Measurements from ENCODE around the gene OR51B2.

OR51B2 gene

DNA sequence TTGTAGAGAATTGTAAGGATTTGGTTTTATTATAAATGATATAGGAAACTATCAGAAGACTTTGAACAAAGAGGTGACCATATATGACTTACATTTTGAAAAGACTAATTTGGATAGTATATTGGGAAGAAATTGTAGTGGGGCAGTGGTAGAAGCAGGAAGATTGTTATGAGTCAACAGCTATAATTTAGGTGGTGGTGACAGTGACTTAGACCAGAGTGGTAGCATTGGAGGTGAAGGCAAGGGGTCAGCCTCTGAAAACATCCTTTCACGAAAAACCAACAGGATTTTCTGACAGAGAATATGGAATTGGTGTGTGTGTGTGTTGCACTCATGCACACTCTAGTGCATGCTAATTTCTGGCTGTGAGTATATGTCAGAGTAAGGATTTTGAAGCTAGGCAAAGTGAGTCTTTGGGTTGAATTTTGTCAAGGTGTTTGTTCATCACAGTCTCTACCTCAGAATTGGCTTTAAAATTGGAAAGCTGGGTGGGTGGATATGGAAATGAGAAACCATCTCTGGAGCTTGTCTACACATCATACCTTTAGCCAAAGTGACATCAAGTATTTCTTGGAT lies 46.2 kb downstream of the OR51B2 start:
- Histone ChIP-seq H3K4me3 (ENCODE audit: low read length) (no peak overlapping the region), H3K36me3 (ENCODE audit: control insufficient read depth, low read length) (no peaks in the 10 kb centered on the region), H3K27ac (ENCODE audit: low read depth, low read length) (no peak overlapping the region), H3K4me1 (ENCODE audit: control insufficient read depth, low read length) (no peaks in the 10 kb centered on the region), H3K4me2 (ENCODE audit: low read length) (no peak overlapping the region), H3K27me3 (ENCODE audit: control insufficient read depth, low read length) (no peaks in the 10 kb centered on the region), H3K9me2 (replicated peaks; ENCODE audit: control insufficient read depth, low read length) (no peaks in the 10 kb centered on the region), H3K79me2 (ENCODE audit: control insufficient read depth, low read length) (no peaks in the 10 kb centered on the region), H3K9me3 (ENCODE audit: control insufficient read depth, insufficient read depth, low read length) (no peaks in the 10 kb centered on the region), H4K20me1 (ENCODE audit: control insufficient read depth, insufficient read depth, low read depth, low read length) (no peaks in the 10 kb centered on the region), H3F3A (ENCODE audit: control insufficient read depth, insufficient read depth) (no peaks in the 10 kb centered on the region)
- no peak for TF ChIP-seq EZH2phosphoT487 (IDR thresholded peaks at IDR 0.05; ENCODE audit: borderline replicate concordance, low read length)
- TF ChIP-seq, protein P1, sequence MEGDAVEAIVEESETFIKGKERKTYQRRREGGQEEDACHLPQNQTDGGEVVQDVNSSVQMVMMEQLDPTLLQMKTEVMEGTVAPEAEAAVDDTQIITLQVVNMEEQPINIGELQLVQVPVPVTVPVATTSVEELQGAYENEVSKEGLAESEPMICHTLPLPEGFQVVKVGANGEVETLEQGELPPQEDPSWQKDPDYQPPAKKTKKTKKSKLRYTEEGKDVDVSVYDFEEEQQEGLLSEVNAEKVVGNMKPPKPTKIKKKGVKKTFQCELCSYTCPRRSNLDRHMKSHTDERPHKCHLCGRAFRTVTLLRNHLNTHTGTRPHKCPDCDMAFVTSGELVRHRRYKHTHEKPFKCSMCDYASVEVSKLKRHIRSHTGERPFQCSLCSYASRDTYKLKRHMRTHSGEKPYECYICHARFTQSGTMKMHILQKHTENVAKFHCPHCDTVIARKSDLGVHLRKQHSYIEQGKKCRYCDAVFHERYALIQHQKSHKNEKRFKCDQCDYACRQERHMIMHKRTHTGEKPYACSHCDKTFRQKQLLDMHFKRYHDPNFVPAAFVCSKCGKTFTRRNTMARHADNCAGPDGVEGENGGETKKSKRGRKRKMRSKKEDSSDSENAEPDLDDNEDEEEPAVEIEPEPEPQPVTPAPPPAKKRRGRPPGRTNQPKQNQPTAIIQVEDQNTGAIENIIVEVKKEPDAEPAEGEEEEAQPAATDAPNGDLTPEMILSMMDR (IDR thresholded peaks at IDR 0.05; ENCODE audit: low read depth, low read length, poor library complexity, severe bottlenecking), result no peak

DNA sequence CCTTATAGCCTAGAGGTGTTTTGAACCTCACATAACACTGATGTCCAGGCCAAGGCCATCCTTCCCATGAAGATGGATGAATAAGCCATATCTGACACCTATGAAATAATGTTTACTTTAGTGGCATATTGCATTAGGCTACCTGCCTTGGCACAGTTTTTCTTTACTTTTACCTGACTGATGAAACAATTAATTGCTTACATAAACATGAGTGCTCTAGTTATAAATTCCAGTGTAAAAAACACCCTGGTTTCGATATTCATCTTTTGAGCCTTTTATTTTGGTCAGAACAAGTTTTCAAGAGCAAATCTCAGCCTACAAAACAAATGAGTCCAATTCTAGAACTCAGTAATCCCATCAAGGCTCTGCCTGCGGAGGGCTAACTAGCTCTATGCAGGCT lies 47.4 kb downstream of the OR51B2 start:
- Histone ChIP-seq H4K20me1 (ENCODE audit: control insufficient read depth, insufficient read depth, low read depth, low read length) (no peaks in the 10 kb centered on the region), H3K79me2 (ENCODE audit: control insufficient read depth, low read length) (no peaks in the 10 kb centered on the region), H3K27me3 (ENCODE audit: control insufficient read depth, low read length) (no peaks in the 10 kb centered on the region), H3K36me3 (ENCODE audit: control insufficient read depth, low read length) (no peaks in the 10 kb centered on the region), H3K9me2 (replicated peaks; ENCODE audit: control insufficient read depth, low read length) (no peaks in the 10 kb centered on the region), H3K9me3 (ENCODE audit: control insufficient read depth, insufficient read depth, low read length) (no peaks in the 10 kb centered on the region), H3K27ac (ENCODE audit: low read depth, low read length) (no peak overlapping the region), H3K4me2 (ENCODE audit: low read length) (no peak overlapping the region), H3F3A (ENCODE audit: control insufficient read depth, insufficient read depth) (no peaks in the 10 kb centered on the region), H3K4me1 (ENCODE audit: control insufficient read depth, low read length) (no peaks in the 10 kb centered on the region), H3K4me3 (ENCODE audit: low read length) (no peak overlapping the region)
- TF ChIP-seq, protein P1 (IDR thresholded peaks at IDR 0.05; ENCODE audit: low read depth, low read length, poor library complexity, severe bottlenecking), result no peak
- TF ChIP-seq EZH2phosphoT487 (IDR thresholded peaks at IDR 0.05; ENCODE audit: borderline replicate concordance, low read length), result no peak

DNA sequence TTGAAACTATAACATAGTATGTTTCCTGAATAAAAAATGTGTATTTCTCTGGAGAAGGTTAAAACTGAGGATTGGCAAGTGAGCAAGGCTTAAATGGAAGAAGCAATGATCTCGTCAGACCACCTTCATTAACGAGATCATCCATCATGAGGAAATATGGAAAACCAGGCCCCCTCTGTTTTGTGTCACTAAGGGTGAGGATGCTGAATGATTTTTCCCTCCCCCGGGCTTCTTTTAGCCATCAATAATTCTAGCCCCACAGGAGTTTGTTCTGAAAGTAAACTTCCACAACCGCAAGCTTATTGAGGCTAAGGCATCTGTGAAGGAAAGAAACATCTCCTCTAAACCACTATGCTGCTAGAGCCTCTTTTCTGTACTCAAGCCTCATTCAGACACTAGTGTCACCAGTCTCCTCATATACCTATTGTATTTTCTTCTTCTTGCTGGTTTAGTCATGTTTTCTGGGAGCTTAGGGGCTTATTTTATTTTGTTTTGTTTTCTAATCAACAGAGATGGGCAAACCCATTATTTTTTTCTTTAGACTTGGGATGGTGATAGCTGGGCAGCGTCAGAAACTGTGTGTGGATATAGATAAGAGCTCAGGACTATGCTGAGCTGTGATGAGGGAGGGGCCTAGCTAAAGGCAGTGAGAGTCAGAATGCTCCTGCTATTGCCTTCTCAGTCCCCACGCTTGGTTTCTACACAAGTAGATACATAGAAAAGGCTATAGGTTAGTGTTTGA lies 48.6 kb downstream of the OR51B2 start:
- no peak overlapping the region for H3K4me3 ChIP-seq (ENCODE audit: low read length)
- no peaks in the 10 kb centered on the region for H4K20me1 ChIP-seq (ENCODE audit: control insufficient read depth, insufficient read depth, low read depth, low read length)
- no peaks in the 10 kb centered on the region for H3K9me2 ChIP-seq (replicated peaks; ENCODE audit: control insufficient read depth, low read length)
- TF ChIP-seq, protein P1 (IDR thresholded peaks at IDR 0.05; ENCODE audit: low read depth, low read length, poor library complexity, severe bottlenecking), result no peak
- no peak for TF ChIP-seq EZH2phosphoT487 (IDR thresholded peaks at IDR 0.05; ENCODE audit: borderline replicate concordance, low read length)
- no peaks in the 10 kb centered on the region for H3K9me3 ChIP-seq (ENCODE audit: control insufficient read depth, insufficient read depth, low read length)
- H3F3A ChIP-seq (ENCODE audit: control insufficient read depth, insufficient read depth), result no peaks in the 10 kb centered on the region
- H3K79me2 ChIP-seq (ENCODE audit: control insufficient read depth, low read length), result no peaks in the 10 kb centered on the region
- H3K4me2 ChIP-seq (ENCODE audit: low read length), result no peak overlapping the region
- H3K27ac ChIP-seq (ENCODE audit: low read depth, low read length), result no peak overlapping the region
- no peaks in the 10 kb centered on the region for H3K27me3 ChIP-seq (ENCODE audit: control insufficient read depth, low read length)
- no peaks in the 10 kb centered on the region for H3K4me1 ChIP-seq (ENCODE audit: control insufficient read depth, low read length)
- no peaks in the 10 kb centered on the region for H3K36me3 ChIP-seq (ENCODE audit: control insufficient read depth, low read length)

Data from DOHH2 (cell line).